Measurements from ENCODE around the gene C11orf98. TPM values are rescaled to one million over a fixed set of nuclear protein-coding genes. Genes with fewer than 3 reads are reported as not detected.

C11orf98 gene
- total RNA-seq: 10 to 100 TPM; 27.8 to 68.0 TPM

DNA sequence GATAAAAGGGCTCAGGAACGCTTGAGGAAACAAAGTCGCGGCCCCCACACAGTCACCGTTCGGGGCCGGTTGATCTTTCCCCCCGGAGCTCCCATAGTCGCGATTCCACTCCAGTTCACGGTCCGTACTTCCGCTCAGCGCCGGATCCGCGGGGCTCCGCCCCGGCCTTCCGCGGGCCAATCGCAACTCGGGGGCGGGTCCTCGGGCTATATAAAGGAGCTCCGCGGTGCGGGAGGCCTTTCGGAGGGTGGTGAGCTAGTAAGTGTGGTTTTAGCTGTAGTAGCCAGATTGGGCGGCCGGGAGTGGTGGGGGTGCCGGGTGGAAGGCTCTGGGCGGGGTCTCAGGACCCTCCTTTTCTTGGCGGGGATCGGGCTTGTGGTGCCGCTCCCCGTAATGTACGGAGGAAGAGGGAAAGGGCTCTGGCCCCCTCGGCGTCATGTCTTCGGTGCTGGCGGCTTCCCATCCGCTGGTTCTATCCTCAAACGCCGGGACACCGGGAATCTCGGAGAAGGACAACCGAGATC lies at the start of gene C11orf98, which contains the start of gene CSKMT:
Gene C11orf98 (minus strand): TSS at position 136 of the 524 bp plus-strand sequence. CDS start 41 bp downstream, at position 95.
Gene CSKMT (plus strand): TSS at position 238 of the 524 bp plus-strand sequence. CDS start 568 bp downstream, outside the sequence.
- H3K9me3 ChIP-seq: no peaks in the 10 kb centered on the region
- no peaks in the 10 kb centered on the region for H3K27me3 ChIP-seq (replicated peaks; ENCODE audit: insufficient read depth)
- intact Hi-C loops (cut with DNase I): no loop called here
- H3K36me3 ChIP-seq: no peaks in the 10 kb centered on the region
- H3K4me3 ChIP-seq: peak within 1 kb of the TSS; percentile 80 to 86
- WGBS: under 1% methylated on average over 42 of the region's 47 CpGs
- peak within 1 kb of the TSS; percentile 87 to 90 for H3K27ac ChIP-seq
- DNase-seq (ENCODE audit: low spot score): peak; percentile 96
- TF ChIP-seq POLR2A (IDR thresholded peaks at IDR 0.05): peak; percentile 89
- peak; percentile 97 for TF ChIP-seq POLR2AphosphoS5 (IDR thresholded peaks at IDR 0.05)
- TF ChIP-seq, protein P1, sequence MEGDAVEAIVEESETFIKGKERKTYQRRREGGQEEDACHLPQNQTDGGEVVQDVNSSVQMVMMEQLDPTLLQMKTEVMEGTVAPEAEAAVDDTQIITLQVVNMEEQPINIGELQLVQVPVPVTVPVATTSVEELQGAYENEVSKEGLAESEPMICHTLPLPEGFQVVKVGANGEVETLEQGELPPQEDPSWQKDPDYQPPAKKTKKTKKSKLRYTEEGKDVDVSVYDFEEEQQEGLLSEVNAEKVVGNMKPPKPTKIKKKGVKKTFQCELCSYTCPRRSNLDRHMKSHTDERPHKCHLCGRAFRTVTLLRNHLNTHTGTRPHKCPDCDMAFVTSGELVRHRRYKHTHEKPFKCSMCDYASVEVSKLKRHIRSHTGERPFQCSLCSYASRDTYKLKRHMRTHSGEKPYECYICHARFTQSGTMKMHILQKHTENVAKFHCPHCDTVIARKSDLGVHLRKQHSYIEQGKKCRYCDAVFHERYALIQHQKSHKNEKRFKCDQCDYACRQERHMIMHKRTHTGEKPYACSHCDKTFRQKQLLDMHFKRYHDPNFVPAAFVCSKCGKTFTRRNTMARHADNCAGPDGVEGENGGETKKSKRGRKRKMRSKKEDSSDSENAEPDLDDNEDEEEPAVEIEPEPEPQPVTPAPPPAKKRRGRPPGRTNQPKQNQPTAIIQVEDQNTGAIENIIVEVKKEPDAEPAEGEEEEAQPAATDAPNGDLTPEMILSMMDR (IDR thresholded peaks at IDR 0.05): no peak
- H3K4me1 ChIP-seq (replicated peaks): peaks cover 10% of the 10 kb centered on the region

DNA sequence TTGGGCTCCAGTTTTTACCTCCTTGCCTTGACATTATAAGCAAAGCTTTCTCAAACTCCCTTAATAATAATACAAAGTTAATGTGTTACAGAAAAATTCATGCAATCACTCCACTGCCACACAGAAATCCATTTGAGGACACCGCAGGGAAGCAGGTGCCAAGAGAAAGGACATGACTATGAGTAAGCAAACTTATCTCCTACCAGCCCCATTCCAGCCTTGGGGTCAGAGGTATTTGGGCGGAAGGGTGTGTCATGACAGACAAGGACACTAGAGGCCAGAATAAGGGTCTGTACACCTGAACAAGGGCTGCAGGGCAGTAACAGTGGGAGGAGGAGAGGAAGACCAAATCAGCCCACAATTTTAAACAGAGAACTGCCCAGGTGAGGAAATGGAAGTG lies 48.3 kb upstream of the C11orf98 start:
- Histone ChIP-seq H3K27ac (peak overlapping the region in 1 of 2 donors; percentile 15), H3K36me3 (peaks cover 9 to 15% of the 10 kb centered on the region in 2 donors), H3K27me3 (replicated peaks; ENCODE audit: insufficient read depth) (no peaks in the 10 kb centered on the region), H3K4me3 (no peak overlapping the region), H3K4me1 (replicated peaks) (peaks cover 15% of the 10 kb centered on the region), H3K9me3 (no peaks in the 10 kb centered on the region)
- TF ChIP-seq POLR2AphosphoS5 (IDR thresholded peaks at IDR 0.05) (no peak), POLR2A (IDR thresholded peaks at IDR 0.05) (no peak)
- TF ChIP-seq, protein P1 (IDR thresholded peaks at IDR 0.05): no peak
- no peak for DNase-seq (ENCODE audit: low spot score)
- 88% methylated on average over 2 of the region's 2 CpGs for WGBS
- intact Hi-C loops (cut with DNase I): no loop called here

DNA sequence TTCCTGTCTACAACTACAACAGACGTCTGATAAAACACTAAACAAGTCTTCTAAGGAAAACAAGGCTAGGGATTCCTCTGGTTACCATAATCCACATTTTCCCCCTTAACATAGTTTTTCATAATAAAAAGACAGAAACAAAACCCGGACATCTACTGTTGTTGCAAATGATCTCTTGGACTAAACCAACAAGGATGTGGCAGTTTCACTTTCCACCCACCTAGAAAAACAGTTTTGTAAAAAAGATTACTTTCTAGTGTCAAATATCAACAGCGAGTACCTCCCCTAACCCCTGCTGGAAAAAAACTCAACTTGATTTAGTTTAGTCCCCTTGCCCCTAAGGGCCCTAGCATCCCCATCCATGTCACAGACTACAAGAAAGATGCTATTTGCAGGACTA lies 47.9 kb upstream of the C11orf98 start:
- no peak for TF ChIP-seq POLR2AphosphoS5 (IDR thresholded peaks at IDR 0.05)
- TF ChIP-seq POLR2A (IDR thresholded peaks at IDR 0.05): no peak
- TF ChIP-seq, protein P1 (IDR thresholded peaks at IDR 0.05): no peak
- 49% methylated on average over 3 of the region's 3 CpGs for WGBS
- intact Hi-C loops (cut with DNase I): no loop called here
- Histone ChIP-seq H3K27ac (peak overlapping the region in 1 of 2 donors; percentile 27), H3K4me3 (no peak overlapping the region), H3K9me3 (no peaks in the 10 kb centered on the region), H3K36me3 (peaks cover 9 to 15% of the 10 kb centered on the region in 2 donors), H3K4me1 (replicated peaks) (peaks cover 16% of the 10 kb centered on the region), H3K27me3 (replicated peaks; ENCODE audit: insufficient read depth) (no peaks in the 10 kb centered on the region)
- no peak for DNase-seq (ENCODE audit: low spot score)

DNA sequence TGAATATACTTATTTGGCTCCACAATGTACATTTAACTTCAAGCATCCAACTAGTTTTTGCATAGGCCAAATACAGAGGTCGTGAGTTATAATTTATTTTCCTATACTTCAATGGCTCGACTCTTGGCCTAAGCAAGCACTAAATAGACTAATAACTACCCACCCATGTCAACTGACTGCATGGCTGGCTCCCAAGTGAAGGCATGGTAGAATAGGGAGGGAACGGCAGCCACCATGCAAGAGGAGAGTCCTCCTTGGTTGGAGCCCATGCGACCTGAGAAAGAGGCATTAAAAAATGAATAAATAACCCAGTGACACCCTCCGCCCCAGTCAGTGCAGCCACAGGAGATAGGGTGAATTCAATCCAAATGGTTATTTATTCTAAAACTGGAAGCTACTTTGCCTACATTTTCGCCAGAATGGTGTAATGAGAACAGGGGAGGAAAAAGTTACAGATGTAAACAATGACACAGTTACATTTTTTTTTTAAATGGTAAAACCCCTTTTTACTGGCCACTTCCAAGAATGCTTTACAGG lies 47.3 kb upstream of the C11orf98 start:
- H3K27me3 ChIP-seq (replicated peaks; ENCODE audit: insufficient read depth): no peaks in the 10 kb centered on the region
- no peak for DNase-seq (ENCODE audit: low spot score)
- intact Hi-C loops (cut with DNase I): no loop called here
- H3K4me3 ChIP-seq: no peak overlapping the region
- WGBS: 72% methylated on average over 6 of the region's 6 CpGs
- peak overlapping the region in 1 of 2 donors; percentile 27 for H3K27ac ChIP-seq
- H3K9me3 ChIP-seq: no peaks in the 10 kb centered on the region
- H3K4me1 ChIP-seq (replicated peaks): peaks cover 16% of the 10 kb centered on the region
- TF ChIP-seq, protein P1 (IDR thresholded peaks at IDR 0.05): no peak
- TF ChIP-seq POLR2A (IDR thresholded peaks at IDR 0.05) (no peak), POLR2AphosphoS5 (IDR thresholded peaks at IDR 0.05) (no peak)
- H3K36me3 ChIP-seq: peaks cover 9 to 15% of the 10 kb centered on the region in 2 donors

DNA sequence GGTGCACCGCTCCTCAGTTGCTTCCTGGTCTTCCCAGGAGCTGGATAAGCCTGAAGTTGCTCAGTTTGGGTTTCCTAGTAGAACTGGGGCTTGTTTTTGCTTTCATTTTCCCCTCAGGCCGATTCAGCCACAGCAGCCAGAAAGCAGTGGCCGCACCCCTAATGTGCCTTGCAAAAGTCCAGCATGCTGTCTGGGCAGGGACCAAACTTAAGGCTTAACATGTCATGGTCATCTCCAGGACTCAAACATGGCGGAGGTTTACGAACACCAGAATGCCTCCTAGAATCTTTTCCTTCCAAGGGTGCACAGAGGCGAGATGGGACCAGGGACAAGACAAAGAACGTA lies 45.0 kb upstream of the C11orf98 start:
- intact Hi-C loops (cut with DNase I): no loop called here
- H3K27ac ChIP-seq: peak overlapping the region; percentile 94 to 96
- no peak for DNase-seq (ENCODE audit: low spot score)
- H3K4me3 ChIP-seq: peak overlapping the region; percentile 35 to 50
- peaks cover 14% of the 10 kb centered on the region for H3K4me1 ChIP-seq (replicated peaks)
- TF ChIP-seq POLR2AphosphoS5 (IDR thresholded peaks at IDR 0.05): no peak
- TF ChIP-seq, protein P1 (IDR thresholded peaks at IDR 0.05): no peak
- TF ChIP-seq POLR2A (IDR thresholded peaks at IDR 0.05): no peak
- H3K36me3 ChIP-seq: peaks cover 0 to 10% of the 10 kb centered on the region in 2 donors
- 67% methylated on average over 7 of the region's 7 CpGs for WGBS
- H3K27me3 ChIP-seq (replicated peaks; ENCODE audit: insufficient read depth): no peaks in the 10 kb centered on the region
- no peaks in the 10 kb centered on the region for H3K9me3 ChIP-seq
